Loucy (cell line): Measurements from ENCODE around the gene TMEM35A.

Experiments
- CTCF ChIP-seq: fragments of 200-600 bp; sonication (generic); conservative IDR thresholded peaks from 2 replicates; pipeline ENCODE4 v1.5.1; 2014; ENCODE audit warnings: mild to moderate bottlenecking, antibody characterized with exemption, low read length
- EZH2phosphoT487 ChIP-seq: fragments of 200-600 bp; IDR thresholded peaks from 2 replicates; pipeline ENCODE4 v1.6.1; 2018; ENCODE audit warnings: antibody characterized with exemption, mild to moderate bottlenecking, moderate library complexity, borderline replicate concordance

- TF ChIP-seq CTCF (no peak), EZH2phosphoT487 (no peak)
Measured at GRCh38 chrX:101108284-101108683, 29.6 kb downstream of the TMEM35A start.
